Calu3 (cell line): ENCODE data around the gene PMM1. TPM values are rescaled to one million over a fixed set of nuclear protein-coding genes. Genes with fewer than 3 reads are reported as not detected.

Experiments
- BruUV-seq: library from RNA; stranded (reverse); fragments of 400-500 nt; replicated peaks from 2 replicates; lab custom pipeline; 2021; lab: Mats Ljungman, UMichigan
- CTCF ChIA-PET: fragments of 300-600 bp; sonication (Branson Sonifier 250); formaldehyde crosslinking; loops from one replicate; lab custom pipeline; 2022; ENCODE audit warnings: antibody characterized with exemption; lab: Charles Lee
- DNase-seq: peaks from one replicate; pipeline ENCODE4 v3.0.0; 2022
- H3K27ac Mint-ChIP-seq: one replicate; pipeline ENCODE4 v1.8.0; 2022; ENCODE audit warnings: mixed read lengths; ENCODE audit not compliant: unreplicated experiment
- H3K27me3 Mint-ChIP-seq: one replicate; pipeline ENCODE4 v1.8.0; 2022; ENCODE audit warnings: mixed read lengths; ENCODE audit not compliant: unreplicated experiment
- H3K36me3 Mint-ChIP-seq: one replicate; pipeline ENCODE4 v1.8.0; 2022; ENCODE audit warnings: mild to moderate bottlenecking, moderate library complexity, mixed read lengths; ENCODE audit not compliant: insufficient read depth, unreplicated experiment
- H3K4me1 Mint-ChIP-seq: one replicate; pipeline ENCODE4 v1.8.0; 2022; ENCODE audit warnings: mild to moderate bottlenecking, low read depth, mixed read lengths; ENCODE audit not compliant: unreplicated experiment
- H3K4me3 Mint-ChIP-seq: one replicate; pipeline ENCODE4 v1.8.0; 2022; ENCODE audit warnings: mild to moderate bottlenecking, low read depth, moderate library complexity, mixed read lengths; ENCODE audit not compliant: unreplicated experiment
- H3K9me3 Mint-ChIP-seq: one replicate; pipeline ENCODE4 v1.8.0; 2022; ENCODE audit warnings: low read depth, mixed read lengths; ENCODE audit not compliant: unreplicated experiment
- intact Hi-C: fragments of 100-400 bp; cut with micrococcal nuclease; formaldehyde crosslinking; loops from one replicate; pipeline ENCODE4 v1.10.0; 2022; ENCODE audit not compliant: unreplicated experiment
- total RNA-seq: library from RNA; stranded (reverse); gene quantifications from 2 replicates; pipeline ENCODE4 v1.2.3, GENCODE V29; 2022
- TF ChIP-seq, protein P1 (sequence below): fragments of 200-600 bp; IDR thresholded peaks from one replicate; pipeline ENCODE4 v1.8.0; 2022; ENCODE audit warnings: antibody characterized with exemption; ENCODE audit not compliant: unreplicated experiment

PMM1 gene
- total RNA-seq, 1 experiment from 2014 or later, result 18.0 TPM

DNA sequence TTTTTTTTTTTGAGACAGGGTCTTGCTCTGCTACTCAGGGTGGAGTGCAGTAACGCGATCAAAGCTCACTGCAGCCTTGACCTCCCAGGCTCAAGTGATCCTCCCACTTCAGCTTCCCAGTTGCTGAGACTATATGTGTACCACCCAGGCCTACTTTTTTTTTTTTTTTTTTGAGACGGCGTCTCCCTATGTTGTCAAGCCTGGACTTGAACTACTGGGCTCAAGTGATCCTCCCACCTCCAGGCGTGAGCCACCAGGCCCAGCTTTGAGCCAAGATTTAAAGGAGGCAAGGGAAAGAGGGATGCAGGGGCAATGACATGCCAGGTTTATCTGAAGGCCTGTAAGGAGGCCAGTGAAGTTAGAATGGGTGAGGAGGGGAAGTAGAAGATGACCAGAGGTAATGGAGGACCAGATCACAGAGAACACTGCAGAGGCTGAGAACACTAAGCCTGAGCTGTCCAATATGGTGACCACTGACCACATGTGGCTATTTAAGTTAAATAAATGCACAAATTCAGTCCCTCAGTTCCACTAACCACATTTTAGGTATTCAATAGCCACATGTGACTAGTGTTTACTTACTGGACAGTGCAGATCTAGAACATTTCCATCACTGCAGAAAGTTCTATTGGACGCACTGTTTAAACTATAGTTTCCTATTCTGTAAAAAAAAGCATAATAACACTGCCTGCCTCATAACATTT, 23.1 kb upstream of the PMM1 start:
- no peaks in the 10 kb centered on the region for H3K9me3 Mint-ChIP-seq
- TF ChIP-seq, protein P1, sequence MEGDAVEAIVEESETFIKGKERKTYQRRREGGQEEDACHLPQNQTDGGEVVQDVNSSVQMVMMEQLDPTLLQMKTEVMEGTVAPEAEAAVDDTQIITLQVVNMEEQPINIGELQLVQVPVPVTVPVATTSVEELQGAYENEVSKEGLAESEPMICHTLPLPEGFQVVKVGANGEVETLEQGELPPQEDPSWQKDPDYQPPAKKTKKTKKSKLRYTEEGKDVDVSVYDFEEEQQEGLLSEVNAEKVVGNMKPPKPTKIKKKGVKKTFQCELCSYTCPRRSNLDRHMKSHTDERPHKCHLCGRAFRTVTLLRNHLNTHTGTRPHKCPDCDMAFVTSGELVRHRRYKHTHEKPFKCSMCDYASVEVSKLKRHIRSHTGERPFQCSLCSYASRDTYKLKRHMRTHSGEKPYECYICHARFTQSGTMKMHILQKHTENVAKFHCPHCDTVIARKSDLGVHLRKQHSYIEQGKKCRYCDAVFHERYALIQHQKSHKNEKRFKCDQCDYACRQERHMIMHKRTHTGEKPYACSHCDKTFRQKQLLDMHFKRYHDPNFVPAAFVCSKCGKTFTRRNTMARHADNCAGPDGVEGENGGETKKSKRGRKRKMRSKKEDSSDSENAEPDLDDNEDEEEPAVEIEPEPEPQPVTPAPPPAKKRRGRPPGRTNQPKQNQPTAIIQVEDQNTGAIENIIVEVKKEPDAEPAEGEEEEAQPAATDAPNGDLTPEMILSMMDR, result no peak
- peaks cover 18% of the 10 kb centered on the region for H3K36me3 Mint-ChIP-seq
- H3K27me3 Mint-ChIP-seq, result no peaks in the 10 kb centered on the region
- CTCF ChIA-PET, result interaction anchor here (0.6 to 0.7 kb wide), 2 partner anchors 103 to 293 kb away, joined by 3 to 7 read pairs; no protein-coding TSS in a partner anchor
- H3K27ac Mint-ChIP-seq, result no peak overlapping the region
- no peak overlapping the region for H3K4me3 Mint-ChIP-seq
- H3K4me1 Mint-ChIP-seq, result no peaks in the 10 kb centered on the region
- intact Hi-C loops, result no loop called here
- no peak for DNase-seq
- BruUV-seq, result no TSS peak

DNA sequence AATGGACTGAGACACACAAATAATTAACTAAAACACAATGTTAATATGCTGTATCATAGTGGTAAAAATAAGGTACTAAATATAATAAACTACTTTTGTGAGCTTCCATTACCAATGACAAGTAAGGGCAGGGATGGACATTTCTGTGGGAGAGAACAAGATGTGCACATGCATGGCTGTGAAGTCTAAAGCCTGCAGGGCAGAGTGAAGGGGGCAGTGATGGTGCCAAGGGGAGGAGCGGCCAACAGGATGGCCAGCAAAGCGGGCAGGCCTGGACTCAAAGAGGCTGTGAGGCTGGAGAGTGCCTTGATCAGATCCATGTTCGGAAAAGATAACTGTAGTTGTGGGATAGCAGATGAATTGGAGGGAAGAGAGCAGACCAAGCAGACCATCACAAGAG, 18.7 kb upstream of the PMM1 start:
- Mint-ChIP-seq H3K27me3 (no peaks in the 10 kb centered on the region), H3K9me3 (no peaks in the 10 kb centered on the region), H3K27ac (peak overlapping the region; percentile 8), H3K4me1 (no peaks in the 10 kb centered on the region), H3K4me3 (no peak overlapping the region), H3K36me3 (peaks cover 48% of the 10 kb centered on the region)
- CTCF ChIA-PET, result no interaction called here
- intact Hi-C loops, result no loop called here
- TF ChIP-seq, protein P1, result no peak
- DNase-seq, result no peak
- no TSS peak for BruUV-seq

DNA sequence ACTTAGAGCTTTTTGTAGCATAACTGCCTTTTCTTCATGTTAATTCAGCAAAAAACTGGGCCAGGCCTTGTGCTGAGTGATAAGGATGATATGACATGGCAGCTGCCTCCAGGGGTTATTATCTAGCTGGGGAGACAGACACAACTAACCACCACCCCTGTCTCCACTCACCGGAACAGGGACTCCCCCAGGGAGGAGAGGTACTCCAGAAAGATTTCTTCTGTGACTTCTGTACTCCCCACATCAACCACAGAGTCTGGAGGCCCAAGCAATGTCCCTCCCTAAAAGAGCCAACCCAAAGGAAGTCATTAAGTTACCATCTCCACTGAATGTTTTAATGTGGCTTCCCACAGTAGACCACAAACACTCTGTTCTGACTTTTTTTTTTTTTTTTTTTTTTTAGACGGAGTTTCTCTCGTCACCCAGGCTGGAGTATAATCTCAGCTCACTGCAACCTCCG, 14.3 kb upstream of the PMM1 start:
- intact Hi-C loops, result no loop called here
- Mint-ChIP-seq H3K9me3 (no peaks in the 10 kb centered on the region), H3K4me3 (no peak overlapping the region), H3K4me1 (no peaks in the 10 kb centered on the region), H3K27me3 (no peaks in the 10 kb centered on the region), H3K36me3 (peaks cover 65% of the 10 kb centered on the region), H3K27ac (no peak overlapping the region)
- TF ChIP-seq, protein P1, result no peak
- CTCF ChIA-PET, result interaction anchor here (0.7 kb wide), 1 partner anchor 14 kb away, joined by 3 read pairs; the partner anchor contains the start of gene PMM1
- BruUV-seq, result no TSS peak
- no peak for DNase-seq

DNA sequence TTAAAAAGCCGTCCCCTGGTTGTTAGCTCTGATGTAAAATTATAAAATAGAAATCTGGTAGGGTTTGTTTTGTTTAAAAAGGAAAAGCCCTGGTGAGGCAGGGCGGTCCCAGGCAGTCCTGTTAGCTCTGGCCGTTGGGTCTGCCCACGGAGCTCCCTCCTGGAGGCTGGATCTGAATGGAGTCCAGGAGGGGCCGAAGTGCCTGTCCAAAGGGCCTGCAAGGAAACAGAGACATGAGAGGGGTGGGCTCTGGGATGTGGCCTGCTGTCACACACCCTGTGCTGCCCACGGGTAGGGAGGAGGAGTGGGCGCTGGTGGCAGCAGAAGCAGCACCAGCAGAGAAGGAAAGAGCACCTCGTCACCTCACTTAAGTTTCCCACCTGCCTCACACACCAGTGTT, 11.3 kb upstream of the PMM1 start:
- H3K27ac Mint-ChIP-seq, result no peak overlapping the region
- CTCF ChIA-PET, result no interaction called here
- peaks cover 76% of the 10 kb centered on the region for H3K36me3 Mint-ChIP-seq
- H3K27me3 Mint-ChIP-seq, result no peaks in the 10 kb centered on the region
- no peak overlapping the region for H3K4me3 Mint-ChIP-seq
- no peaks in the 10 kb centered on the region for H3K9me3 Mint-ChIP-seq
- BruUV-seq, result no TSS peak
- no peak for DNase-seq
- no peaks in the 10 kb centered on the region for H3K4me1 Mint-ChIP-seq
- intact Hi-C loops, result no loop called here
- TF ChIP-seq, protein P1, result no peak
